K562 (cell line): ENCODE measurements around the gene H2AZ2. TPM values are rescaled to one million over a fixed set of nuclear protein-coding genes. Genes with fewer than 3 reads are reported as not detected.

ENCODE experiments used
- BRCA1 ChIP-seq, 2 experiments: fragments of 450-650 bp in 1 of 2; sonication (generic) in 1 of 2; formaldehyde crosslinking in 1 of 2; IDR thresholded peaks; 2 replicates each; pipeline versions ENCODE4 v1.5.0 to v1.6.1; 2017 to 2020; ENCODE audit warnings: mild to moderate bottlenecking in 1 of 2, missing genetic modification reagents in 1 of 2
- FOXA3 ChIP-seq, 2 experiments: fragments of 450-650 bp in 1 of 2; sonication (generic) in 1 of 2; formaldehyde crosslinking; IDR thresholded peaks in 1 of 2; conservative IDR thresholded peaks in 1 of 2; 2 replicates each; pipeline versions ENCODE4 v1.4.0 to v1.8.0; 2020 to 2022; ENCODE audit warnings: mild to moderate bottlenecking in 2 of 2, missing genetic modification reagents in 1 of 2
- HNRNPL ChIP-seq: fragments of 200-400 bp; formaldehyde crosslinking; IDR thresholded peaks from 2 replicates; pipeline ENCODE4 v1.6.1; 2017; ENCODE audit warnings: low read depth, mild to moderate bottlenecking, low read length
- NCOA6 ChIP-seq: fragments of 450-650 bp; IDR thresholded peaks from 2 replicates; pipeline ENCODE4 v1.6.1; 2017; ENCODE audit warnings: mild to moderate bottlenecking
- POLR2A ChIP-seq: fragments of 450-650 bp; conservative IDR thresholded peaks from 2 replicates; pipeline ENCODE4 v1.6.1; 2016
- SAP30 ChIP-seq: fragments of 200-600 bp; sonication (generic); IDR thresholded peaks from 2 replicates; pipeline ENCODE4 v1.6.1; 2012; ENCODE audit warnings: borderline replicate concordance, low read depth, mild to moderate bottlenecking, moderate library complexity, low read length, control low read depth, inconsistent platforms; ENCODE audit not compliant: insufficient read depth, poor library complexity, severe bottlenecking
- TARDBP ChIP-seq: fragments of 450-650 bp; IDR thresholded peaks from 2 replicates; pipeline ENCODE4 v1.6.1; 2016
- TFAM ChIP-seq: fragments of 250-450 bp; sonication (Bioruptor Pico); conservative IDR thresholded peaks from 2 replicates; pipeline ENCODE4 v1.5.0; 2021; ENCODE audit warnings: mild to moderate bottlenecking, moderate library complexity
- TRIM24 ChIP-seq, 2 experiments: fragments of 450-650 bp; IDR thresholded peaks; 2 replicates each; pipeline ENCODE4 v1.6.1; 2016
- TRIM28 ChIP-seq: fragments of 450-650 bp; IDR thresholded peaks from 2 replicates; pipeline ENCODE4 v1.6.1; 2017
- ZFP30 ChIP-seq: fragments of 250-450 bp; sonication (Bioruptor Pico); IDR thresholded peaks from 2 replicates; pipeline ENCODE4 v1.8.0; 2022; ENCODE audit warnings: moderate library complexity, mild to moderate bottlenecking, inconsistent platforms, borderline replicate concordance
- ZNF232 ChIP-seq: sonication (generic); formaldehyde crosslinking; IDR thresholded peaks from 2 replicates; pipeline ENCODE4 v1.8.0; 2022; ENCODE audit warnings: mild to moderate bottlenecking, missing genetic modification reagents
- ZNF717 ChIP-seq: fragments of 250-450 bp; sonication (Bioruptor Pico); IDR thresholded peaks from 2 replicates; pipeline ENCODE4 v1.5.0; 2021
- polyA plus RNA-seq, 8 experiments: library from polyadenylated mRNA; depleted of rRNA in 4 of 8; stranded (reverse) in 5 of 8; unstranded in 3 of 8; fragments of >200 nt; fragmentation: Nextera tagmentation in 2 of 8; fragmentation: Illumina TruSeq in 1 of 8; extraction: Ambion mirVana in 2 of 8; extraction: Trizol in 1 of 8; gene quantifications; 2 replicates each; pipeline versions ENCODE4 v1.2.1 to v1.2.3, GENCODE V29; 2011 to 2014; ENCODE audit warnings: inconsistent platforms in 1 of 8, missing spikeins in 1 of 8
- total RNA-seq, 7 experiments: library from RNA; depleted of rRNA in 6 of 7; stranded (reverse); fragments of >200 nt in 6 of 7; fragmentation: Illumina TruSeq in 2 of 7; extraction: Trizol in 2 of 7; gene quantifications; 2 replicates each; pipeline versions ENCODE4 v1.2.1 to v1.2.3, GENCODE V29; 2011 to 2021; ENCODE audit warnings: low replicate concordance in 1 of 7
- TF ChIP-seq, protein P1 (sequence below): fragments of 250-450 bp; sonication (Bioruptor Pico); IDR thresholded peaks from 2 replicates; pipeline ENCODE4 v1.5.0; 2021
- TF ChIP-seq, protein P2 (sequence below): fragments of 450-650 bp; IDR thresholded peaks from 2 replicates; pipeline ENCODE4 v1.6.1; 2016; ENCODE audit warnings: low read depth, mild to moderate bottlenecking, moderate library complexity
- TF ChIP-seq, protein P3 (sequence below): fragments of 450-650 bp; IDR thresholded peaks from 2 replicates; pipeline ENCODE4 v1.6.1; 2018; ENCODE audit not compliant: partially characterized antibody
- TF ChIP-seq, protein P4 (sequence below): IDR thresholded peaks from 2 replicates; pipeline ENCODE4 v1.6.1; 2011; ENCODE audit warnings: borderline replicate concordance, low read depth, mild to moderate bottlenecking, moderate library complexity, low read length; ENCODE audit not compliant: insufficient read depth, poor library complexity, severe bottlenecking
- TF ChIP-seq, protein P5 (sequence below), 2 experiments: IDR thresholded peaks; 2 replicates each; pipeline ENCODE4 v1.6.1; 2012; ENCODE audit warnings: improper control_type of control experiment in 2 of 2, low read depth in 2 of 2, low read length in 2 of 2, borderline replicate concordance in 1 of 2

Gene H2AZ2
- total and polyA plus RNA-seq, 9 of the 15 experiments (the other 6 are each of a cell fraction or from before 2014, with no cell fraction given), result 105 to 382 (median 286) TPM

DNA sequence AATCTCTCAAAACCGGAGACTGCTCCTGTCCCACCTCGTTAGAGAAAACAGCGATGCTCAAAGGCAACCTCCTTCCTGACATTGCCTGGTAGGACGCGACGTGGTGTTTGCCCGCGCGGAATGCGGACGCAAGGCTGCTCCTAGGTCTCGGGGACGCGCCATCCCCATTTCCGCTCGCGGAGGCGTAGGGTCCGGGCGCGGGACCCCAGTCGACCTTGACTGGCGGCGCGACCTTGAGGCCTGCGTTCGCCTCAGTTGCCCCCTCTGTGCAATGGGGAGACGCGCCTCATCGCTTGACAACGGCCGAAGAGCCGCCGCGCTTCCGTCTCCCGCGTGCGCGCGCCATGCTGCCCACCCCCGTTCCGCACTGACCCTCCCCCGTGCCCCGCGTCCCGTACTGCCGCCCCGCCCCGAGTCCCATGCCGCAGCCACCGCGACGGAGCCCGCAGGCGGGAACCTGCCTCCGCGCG is 51.8 kb downstream of the H2AZ2 start (continued):
- TF ChIP-seq, protein P1, sequence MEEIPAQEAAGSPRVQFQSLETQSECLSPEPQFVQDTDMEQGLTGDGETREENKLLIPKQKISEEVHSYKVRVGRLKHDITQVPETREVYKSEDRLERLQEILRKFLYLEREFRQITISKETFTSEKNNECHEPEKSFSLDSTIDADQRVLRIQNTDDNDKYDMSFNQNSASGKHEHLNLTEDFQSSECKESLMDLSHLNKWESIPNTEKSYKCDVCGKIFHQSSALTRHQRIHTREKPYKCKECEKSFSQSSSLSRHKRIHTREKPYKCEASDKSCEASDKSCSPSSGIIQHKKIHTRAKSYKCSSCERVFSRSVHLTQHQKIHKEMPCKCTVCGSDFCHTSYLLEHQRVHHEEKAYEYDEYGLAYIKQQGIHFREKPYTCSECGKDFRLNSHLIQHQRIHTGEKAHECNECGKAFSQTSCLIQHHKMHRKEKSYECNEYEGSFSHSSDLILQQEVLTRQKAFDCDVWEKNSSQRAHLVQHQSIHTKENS, result no peak
- TF ChIP-seq, protein P2, sequence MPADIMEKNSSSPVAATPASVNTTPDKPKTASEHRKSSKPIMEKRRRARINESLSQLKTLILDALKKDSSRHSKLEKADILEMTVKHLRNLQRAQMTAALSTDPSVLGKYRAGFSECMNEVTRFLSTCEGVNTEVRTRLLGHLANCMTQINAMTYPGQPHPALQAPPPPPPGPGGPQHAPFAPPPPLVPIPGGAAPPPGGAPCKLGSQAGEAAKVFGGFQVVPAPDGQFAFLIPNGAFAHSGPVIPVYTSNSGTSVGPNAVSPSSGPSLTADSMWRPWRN, result no peak
- TF ChIP-seq ZNF232 (peak; percentile 70; the same call in 1 of the 2 replicates), ZFP30 (no peak), ZNF717 (CRISPR knock-in tag) (no peak), TFAM (CRISPR knock-in tag) (no peak), POLR2A (no peak), HNRNPL (peak; percentile 34; the same call in 1 of the 2 replicates), TRIM24 (IDR thresholded peaks at IDR 0.05) (0 out of 4 replicates have a peak, but pooled peaks of 1 of the 2 experiments have one; percentile 34), BRCA1 (IDR thresholded peaks at IDR 0.05) (no peak), BRCA1 (CRISPR knock-in tag; IDR thresholded peaks at IDR 0.05) (no peak), FOXA3 (CRISPR knock-in tag; conservative IDR thresholded peaks at IDR 0.05 in 1 of 2, IDR thresholded peaks at IDR 0.05 in 1 of 2) (no peak), SAP30 (no peak), TARDBP (peak; percentile 64; the same call in 1 of the 2 replicates), TRIM28 (0 out of 2 replicates have a peak, but pooled peaks have one; percentile 13), NCOA6 (no peak)
- TF ChIP-seq, protein P3, sequence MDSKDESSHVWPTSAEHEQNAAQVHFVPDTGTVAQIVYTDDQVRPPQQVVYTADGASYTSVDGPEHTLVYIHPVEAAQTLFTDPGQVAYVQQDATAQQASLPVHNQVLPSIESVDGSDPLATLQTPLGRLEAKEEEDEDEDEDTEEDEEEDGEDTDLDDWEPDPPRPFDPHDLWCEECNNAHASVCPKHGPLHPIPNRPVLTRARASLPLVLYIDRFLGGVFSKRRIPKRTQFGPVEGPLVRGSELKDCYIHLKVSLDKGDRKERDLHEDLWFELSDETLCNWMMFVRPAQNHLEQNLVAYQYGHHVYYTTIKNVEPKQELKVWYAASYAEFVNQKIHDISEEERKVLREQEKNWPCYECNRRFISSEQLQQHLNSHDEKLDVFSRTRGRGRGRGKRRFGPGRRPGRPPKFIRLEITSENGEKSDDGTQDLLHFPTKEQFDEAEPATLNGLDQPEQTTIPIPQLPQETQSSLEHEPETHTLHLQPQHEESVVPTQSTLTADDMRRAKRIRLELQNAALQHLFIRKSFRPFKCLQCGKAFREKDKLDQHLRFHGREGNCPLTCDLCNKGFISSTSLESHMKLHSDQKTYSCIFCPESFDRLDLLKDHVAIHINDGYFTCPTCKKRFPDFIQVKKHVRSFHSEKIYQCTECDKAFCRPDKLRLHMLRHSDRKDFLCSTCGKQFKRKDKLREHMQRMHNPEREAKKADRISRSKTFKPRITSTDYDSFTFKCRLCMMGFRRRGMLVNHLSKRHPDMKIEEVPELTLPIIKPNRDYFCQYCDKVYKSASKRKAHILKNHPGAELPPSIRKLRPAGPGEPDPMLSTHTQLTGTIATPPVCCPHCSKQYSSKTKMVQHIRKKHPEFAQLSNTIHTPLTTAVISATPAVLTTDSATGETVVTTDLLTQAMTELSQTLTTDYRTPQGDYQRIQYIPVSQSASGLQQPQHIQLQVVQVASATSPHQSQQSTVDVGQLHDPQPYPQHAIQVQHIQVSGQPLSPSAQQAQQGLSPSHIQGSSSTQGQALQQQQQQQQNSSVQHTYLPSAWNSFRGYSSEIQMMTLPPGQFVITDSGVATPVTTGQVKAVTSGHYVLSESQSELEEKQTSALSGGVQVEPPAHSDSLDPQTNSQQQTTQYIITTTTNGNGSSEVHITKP, result no peak
- TF ChIP-seq, protein P4, sequence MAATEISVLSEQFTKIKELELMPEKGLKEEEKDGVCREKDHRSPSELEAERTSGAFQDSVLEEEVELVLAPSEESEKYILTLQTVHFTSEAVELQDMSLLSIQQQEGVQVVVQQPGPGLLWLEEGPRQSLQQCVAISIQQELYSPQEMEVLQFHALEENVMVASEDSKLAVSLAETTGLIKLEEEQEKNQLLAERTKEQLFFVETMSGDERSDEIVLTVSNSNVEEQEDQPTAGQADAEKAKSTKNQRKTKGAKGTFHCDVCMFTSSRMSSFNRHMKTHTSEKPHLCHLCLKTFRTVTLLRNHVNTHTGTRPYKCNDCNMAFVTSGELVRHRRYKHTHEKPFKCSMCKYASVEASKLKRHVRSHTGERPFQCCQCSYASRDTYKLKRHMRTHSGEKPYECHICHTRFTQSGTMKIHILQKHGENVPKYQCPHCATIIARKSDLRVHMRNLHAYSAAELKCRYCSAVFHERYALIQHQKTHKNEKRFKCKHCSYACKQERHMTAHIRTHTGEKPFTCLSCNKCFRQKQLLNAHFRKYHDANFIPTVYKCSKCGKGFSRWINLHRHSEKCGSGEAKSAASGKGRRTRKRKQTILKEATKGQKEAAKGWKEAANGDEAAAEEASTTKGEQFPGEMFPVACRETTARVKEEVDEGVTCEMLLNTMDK, result no peak
- TF ChIP-seq, protein P5, sequence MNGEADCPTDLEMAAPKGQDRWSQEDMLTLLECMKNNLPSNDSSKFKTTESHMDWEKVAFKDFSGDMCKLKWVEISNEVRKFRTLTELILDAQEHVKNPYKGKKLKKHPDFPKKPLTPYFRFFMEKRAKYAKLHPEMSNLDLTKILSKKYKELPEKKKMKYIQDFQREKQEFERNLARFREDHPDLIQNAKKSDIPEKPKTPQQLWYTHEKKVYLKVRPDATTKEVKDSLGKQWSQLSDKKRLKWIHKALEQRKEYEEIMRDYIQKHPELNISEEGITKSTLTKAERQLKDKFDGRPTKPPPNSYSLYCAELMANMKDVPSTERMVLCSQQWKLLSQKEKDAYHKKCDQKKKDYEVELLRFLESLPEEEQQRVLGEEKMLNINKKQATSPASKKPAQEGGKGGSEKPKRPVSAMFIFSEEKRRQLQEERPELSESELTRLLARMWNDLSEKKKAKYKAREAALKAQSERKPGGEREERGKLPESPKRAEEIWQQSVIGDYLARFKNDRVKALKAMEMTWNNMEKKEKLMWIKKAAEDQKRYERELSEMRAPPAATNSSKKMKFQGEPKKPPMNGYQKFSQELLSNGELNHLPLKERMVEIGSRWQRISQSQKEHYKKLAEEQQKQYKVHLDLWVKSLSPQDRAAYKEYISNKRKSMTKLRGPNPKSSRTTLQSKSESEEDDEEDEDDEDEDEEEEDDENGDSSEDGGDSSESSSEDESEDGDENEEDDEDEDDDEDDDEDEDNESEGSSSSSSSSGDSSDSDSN (IDR thresholded peaks at IDR 0.05; ENCODE audit: borderline replicate concordance in 1 of 2, low read depth in 2 of 2, low read length in 2 of 2), result no peak
